ENCODE measurements around the gene ANAPC10. TPM values are rescaled to one million over a fixed set of nuclear protein-coding genes. Genes with fewer than 3 reads are reported as not detected.

ANAPC10 gene
- polyA plus RNA-seq, 1 of the 3 experiments (the other 2 are of a cell fraction) = 19.1 TPM

- H3K4me3 ChIP-seq (ENCODE audit: low read depth in 2 of 2, low read length in 1 of 2) = no peak overlapping the region
- DNase-seq = no peak
- WGBS (ENCODE audit: low lambda C conversion rate) = 95% methylated on average over 1 of the region's 1 CpG
- H3K4me1 ChIP-seq (ENCODE audit: control insufficient read depth in 1 of 2, insufficient read depth in 2 of 2, low read depth in 1 of 2, low read length in 1 of 2) = peaks cover 0 to 12% of the 10 kb centered on the region in 2 experiments; a peak in 2 of 4 replicates
- peaks cover 85% of the 10 kb centered on the region for H3K79me2 ChIP-seq (ENCODE audit: insufficient read depth)
- no peaks in the 10 kb centered on the region for H3K9me3 ChIP-seq
- ChIA-PET POLR2A (no interaction called here), CTCF (no interaction called here)
- H3F3A ChIP-seq (replicated peaks; ENCODE audit: insufficient read depth) = peaks cover 12% of the 10 kb centered on the region
- H2AFZ ChIP-seq (ENCODE audit: low read depth) = no peak overlapping the region
- H4K20me1 ChIP-seq (ENCODE audit: insufficient read depth) = peaks cover 13% of the 10 kb centered on the region; the same call in 1 of the 2 replicates
- H3K36me3 ChIP-seq (replicated peaks in 1 of 2; ENCODE audit: control insufficient read depth in 1 of 2, insufficient read depth in 2 of 2, low read length in 1 of 2) = peaks cover 30 to 42% of the 10 kb centered on the region in 2 experiments
- TF ChIP-seq ELF1 (IDR thresholded peaks at IDR 0.05) (no peak), PBX3 (IDR thresholded peaks at IDR 0.05) (no peak), TEAD4 (IDR thresholded peaks at IDR 0.05; ENCODE audit: borderline replicate concordance, insufficient read depth) (no peak), NFIC (IDR thresholded peaks at IDR 0.05; ENCODE audit: borderline replicate concordance) (no peak), MXI1 (IDR thresholded peaks at IDR 0.05; ENCODE audit: low read depth, low read length) (no peak)
- TF ChIP-seq, protein P1, sequence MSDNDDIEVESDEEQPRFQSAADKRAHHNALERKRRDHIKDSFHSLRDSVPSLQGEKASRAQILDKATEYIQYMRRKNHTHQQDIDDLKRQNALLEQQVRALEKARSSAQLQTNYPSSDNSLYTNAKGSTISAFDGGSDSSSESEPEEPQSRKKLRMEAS (IDR thresholded peaks at IDR 0.05; ENCODE audit: low read depth) = no peak
- TF ChIP-seq, protein P2, sequence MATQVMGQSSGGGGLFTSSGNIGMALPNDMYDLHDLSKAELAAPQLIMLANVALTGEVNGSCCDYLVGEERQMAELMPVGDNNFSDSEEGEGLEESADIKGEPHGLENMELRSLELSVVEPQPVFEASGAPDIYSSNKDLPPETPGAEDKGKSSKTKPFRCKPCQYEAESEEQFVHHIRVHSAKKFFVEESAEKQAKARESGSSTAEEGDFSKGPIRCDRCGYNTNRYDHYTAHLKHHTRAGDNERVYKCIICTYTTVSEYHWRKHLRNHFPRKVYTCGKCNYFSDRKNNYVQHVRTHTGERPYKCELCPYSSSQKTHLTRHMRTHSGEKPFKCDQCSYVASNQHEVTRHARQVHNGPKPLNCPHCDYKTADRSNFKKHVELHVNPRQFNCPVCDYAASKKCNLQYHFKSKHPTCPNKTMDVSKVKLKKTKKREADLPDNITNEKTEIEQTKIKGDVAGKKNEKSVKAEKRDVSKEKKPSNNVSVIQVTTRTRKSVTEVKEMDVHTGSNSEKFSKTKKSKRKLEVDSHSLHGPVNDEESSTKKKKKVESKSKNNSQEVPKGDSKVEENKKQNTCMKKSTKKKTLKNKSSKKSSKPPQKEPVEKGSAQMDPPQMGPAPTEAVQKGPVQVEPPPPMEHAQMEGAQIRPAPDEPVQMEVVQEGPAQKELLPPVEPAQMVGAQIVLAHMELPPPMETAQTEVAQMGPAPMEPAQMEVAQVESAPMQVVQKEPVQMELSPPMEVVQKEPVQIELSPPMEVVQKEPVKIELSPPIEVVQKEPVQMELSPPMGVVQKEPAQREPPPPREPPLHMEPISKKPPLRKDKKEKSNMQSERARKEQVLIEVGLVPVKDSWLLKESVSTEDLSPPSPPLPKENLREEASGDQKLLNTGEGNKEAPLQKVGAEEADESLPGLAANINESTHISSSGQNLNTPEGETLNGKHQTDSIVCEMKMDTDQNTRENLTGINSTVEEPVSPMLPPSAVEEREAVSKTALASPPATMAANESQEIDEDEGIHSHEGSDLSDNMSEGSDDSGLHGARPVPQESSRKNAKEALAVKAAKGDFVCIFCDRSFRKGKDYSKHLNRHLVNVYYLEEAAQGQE (IDR thresholded peaks at IDR 0.05; ENCODE audit: low read depth, low read length) = no peak
- no peaks in the 10 kb centered on the region for H3K27me3 ChIP-seq (ENCODE audit: insufficient read depth)
- H3K9ac ChIP-seq = no peak overlapping the region
- no peak overlapping the region for H3K4me2 ChIP-seq
- H3K9me2 ChIP-seq = no peaks in the 10 kb centered on the region
- no peak overlapping the region for H3K27ac ChIP-seq (ENCODE audit: low read depth in 2 of 2, low read length in 1 of 2)
Observed at GRCh38 chr4:145101091-145101490, 3.1 kb upstream of the ANAPC10 start.

GRCh38 chr4:145099653-145100052 is 1.7 kb upstream of the ANAPC10 start:
- Histone ChIP-seq H3K4me1 (ENCODE audit: control insufficient read depth in 1 of 2, insufficient read depth in 2 of 2, low read depth in 1 of 2, low read length in 1 of 2) (peaks cover 0 to 12% of the 10 kb centered on the region in 2 experiments; a peak in 2 of 4 replicates), H2AFZ (ENCODE audit: low read depth) (0 out of 2 replicates have a peak overlapping the region, but pooled peaks have one; percentile 17), H3K9me2 (no peaks in the 10 kb centered on the region), H4K20me1 (ENCODE audit: insufficient read depth) (peaks cover 13% of the 10 kb centered on the region; the same call in 1 of the 2 replicates), H3K9me3 (no peaks in the 10 kb centered on the region), H3K27ac (ENCODE audit: low read depth in 2 of 2, low read length in 1 of 2) (peak overlapping the region in 1 of 2 experiments; percentile 94; a peak in 1 of 4 replicates), H3K4me2 (peak overlapping the region; percentile 89), H3K9ac (peak overlapping the region; percentile 84), H3K27me3 (ENCODE audit: insufficient read depth) (no peaks in the 10 kb centered on the region), H3K4me3 (ENCODE audit: low read depth in 2 of 2, low read length in 1 of 2) (peak overlapping the region; percentile 65 to 79; a peak in 3 of 4 replicates), H3K36me3 (replicated peaks in 1 of 2; ENCODE audit: control insufficient read depth in 1 of 2, insufficient read depth in 2 of 2, low read length in 1 of 2) (peaks cover 27 to 38% of the 10 kb centered on the region in 2 experiments), H3K79me2 (ENCODE audit: insufficient read depth) (peaks cover 91% of the 10 kb centered on the region), H3F3A (replicated peaks; ENCODE audit: insufficient read depth) (peaks cover 12% of the 10 kb centered on the region)
- POLR2A ChIA-PET = no interaction called here
- DNase-seq = no peak
- WGBS (ENCODE audit: low lambda C conversion rate) = 19% methylated on average over 5 of the region's 5 CpGs
- CTCF ChIA-PET = interaction anchor here (1.0 to 2.1 kb wide), 2 partner anchors 21 to 38 kb away, joined by 3 to 8 read pairs; no protein-coding TSS in a partner anchor
- TF ChIP-seq TAF1 (IDR thresholded peaks at IDR 0.05; ENCODE audit: borderline replicate concordance, low read depth, low read length) (no peak), EZH2phosphoT487 (IDR thresholded peaks at IDR 0.05; ENCODE audit: borderline replicate concordance, low read depth) (no peak), FOXM1 (IDR thresholded peaks at IDR 0.05; ENCODE audit: low read depth) (no peak), SIN3A (IDR thresholded peaks at IDR 0.05; ENCODE audit: borderline replicate concordance, low read depth, low read length) (no peak), RCOR1 (IDR thresholded peaks at IDR 0.05; ENCODE audit: low read length) (no peak), PBX3 (IDR thresholded peaks at IDR 0.05) (no peak), GATA2 (CRISPR knock-in tag; IDR thresholded peaks at IDR 0.05) (no peak), CHD2 (IDR thresholded peaks at IDR 0.05; ENCODE audit: low read length, partially characterized antibody) (no peak), IRF3 (IDR thresholded peaks at IDR 0.05; ENCODE audit: low read depth, low read length) (no peak), EP300 (IDR thresholded peaks at IDR 0.05; ENCODE audit: borderline replicate concordance in 1 of 2, low read depth in 1 of 2, low read length in 1 of 2) (no peak), JUND (IDR thresholded peaks at IDR 0.05) (no peak), TEAD4 (IDR thresholded peaks at IDR 0.05; ENCODE audit: borderline replicate concordance, insufficient read depth) (no peak), RFX5 (IDR thresholded peaks at IDR 0.05; ENCODE audit: low read length) (no peak)
- TF ChIP-seq, protein P1 (IDR thresholded peaks at IDR 0.05; ENCODE audit: low read depth) = no peak

Measured in SK-N-SH (cell line).